HFF-Myc (cell line): Measurements from ENCODE around the gene TCP11L2.
A peak's percentile ranks its signal among the peaks of the same experiment; 100 is the strongest.

Experiments
- DNase-seq: peaks from one replicate; pipeline ENCODE4 v3.0.0-alpha.2; 2011; ENCODE audit warnings: low read depth; ENCODE audit errors: extremely low read depth
- H3K4me3 ChIP-seq: replicated peaks from 2 replicates; pipeline ENCODE4 v1.5.1; 2011; ENCODE audit warnings: low read depth, mild to moderate bottlenecking, control low read depth, low read length
- CTCF ChIP-seq: IDR thresholded peaks from 2 replicates; pipeline ENCODE4 v1.5.1; 2012; ENCODE audit warnings: mild to moderate bottlenecking, low read depth, low read length, control low read depth; ENCODE audit errors: missing control alignments

TCP11L2 gene

DNA sequence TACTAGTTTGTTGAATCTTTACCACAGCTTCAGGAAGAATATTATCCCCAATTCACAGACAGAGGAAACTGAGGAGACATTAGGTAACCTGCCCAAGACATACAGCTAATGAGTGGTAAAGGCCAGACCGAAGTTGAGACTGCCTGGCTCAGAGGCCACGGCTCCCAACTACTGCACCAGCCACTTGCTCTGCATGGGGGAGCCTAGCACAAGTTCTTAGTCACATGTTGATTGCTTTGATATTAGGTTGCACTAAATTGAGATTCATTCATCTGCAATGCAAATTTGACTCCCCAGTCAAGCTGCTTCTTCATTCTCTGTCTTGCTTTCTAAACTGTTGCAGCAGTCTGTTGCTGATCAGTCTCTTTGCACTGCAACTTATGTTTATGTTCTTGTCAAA lies 29.1 kb downstream of the TCP11L2 start:
- H3K4me3 ChIP-seq, result no peak overlapping the region
- no peak for TF ChIP-seq CTCF
- no peak for DNase-seq

DNA sequence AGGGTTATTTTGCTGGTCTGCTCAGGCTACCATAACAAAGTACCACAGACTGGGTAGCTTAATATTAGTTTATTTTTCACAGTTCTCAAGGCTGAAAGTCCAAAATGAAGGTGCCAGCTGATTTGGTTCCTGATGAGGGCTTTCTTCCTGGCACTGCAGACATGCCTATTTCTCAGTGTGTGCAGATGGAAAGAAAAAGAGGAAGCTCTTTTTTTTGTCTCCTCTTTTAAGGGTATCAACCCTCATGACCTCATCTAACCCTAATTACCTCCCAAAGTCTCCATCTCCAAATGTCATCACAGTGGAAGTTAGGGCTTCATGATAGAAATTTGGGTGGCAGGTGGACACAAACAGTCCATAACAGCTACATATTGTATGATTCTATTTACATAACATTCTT lies 30.0 kb downstream of the TCP11L2 start:
- H3K4me3 ChIP-seq, result no peak overlapping the region
- DNase-seq, result no peak
- no peak for TF ChIP-seq CTCF

DNA sequence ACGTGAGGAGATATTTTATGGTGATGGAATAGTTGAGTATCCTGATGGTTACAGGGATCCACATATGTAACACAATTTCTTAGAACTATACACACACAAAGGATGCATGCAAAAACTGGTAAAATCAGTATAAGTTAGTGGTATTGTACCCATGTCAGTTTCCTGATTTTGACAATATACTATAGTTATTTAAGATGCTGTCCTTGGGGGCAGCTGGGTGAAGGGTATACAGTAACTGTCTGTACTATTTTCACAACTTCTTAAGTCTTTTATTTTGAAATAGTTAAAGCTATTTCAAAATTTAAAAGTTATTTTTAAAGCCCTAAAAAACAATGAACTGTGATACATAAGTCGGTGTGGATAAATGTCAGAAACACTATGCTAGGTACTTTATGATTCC lies 30.5 kb downstream of the TCP11L2 start:
- TF ChIP-seq CTCF, result no peak
- no peak overlapping the region for H3K4me3 ChIP-seq
- no peak for DNase-seq

- TF ChIP-seq CTCF, result no peak
- H3K4me3 ChIP-seq, result no peak overlapping the region
- DNase-seq, result no peak
These were observed 31.2 kb downstream of the TCP11L2 start for GRCh38 chr12:106333756-106334155.

DNA sequence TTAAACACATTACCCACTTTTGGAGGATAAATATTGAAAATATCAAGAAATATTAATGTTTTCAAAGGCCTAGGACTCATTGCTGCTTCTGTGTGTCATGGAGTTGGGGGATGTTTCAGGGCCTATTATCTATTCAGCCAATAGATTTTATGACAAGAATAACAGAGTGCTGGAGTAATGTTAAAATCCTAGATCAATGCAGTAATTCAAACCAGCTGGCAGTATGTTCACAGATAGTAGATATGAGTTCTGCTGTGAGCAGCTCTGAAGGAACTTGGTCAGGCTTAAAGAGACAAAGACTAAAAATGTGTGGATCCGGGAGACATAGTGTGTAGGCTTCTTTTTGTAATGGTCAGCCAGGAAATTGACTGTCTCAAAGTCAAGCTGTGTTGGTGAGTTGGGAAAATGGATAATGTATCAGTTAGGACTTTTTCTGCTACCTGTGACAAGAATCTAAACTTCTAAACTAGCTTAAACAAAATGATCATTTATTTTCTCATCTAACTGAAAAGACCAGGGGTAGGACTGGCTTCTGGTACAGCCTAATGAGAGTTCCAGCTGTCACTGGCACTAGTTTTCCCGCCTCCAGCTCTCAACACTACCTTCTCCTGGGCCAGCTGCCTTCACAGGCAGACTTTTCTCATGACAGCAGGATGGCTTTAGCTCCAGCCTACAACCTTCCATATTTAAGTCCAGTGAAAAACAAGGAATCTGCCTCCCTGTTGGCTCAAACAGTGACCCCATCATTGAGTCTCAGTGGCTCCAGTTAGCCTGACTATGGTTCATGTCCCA lies 38.7 kb downstream of the TCP11L2 start:
- no peak overlapping the region for H3K4me3 ChIP-seq
- no peak for DNase-seq
- TF ChIP-seq CTCF, result no peak

- TF ChIP-seq CTCF, result no peak
- peak; percentile 27 for DNase-seq
- H3K4me3 ChIP-seq, result no peak overlapping the region; the same call in 1 of the 2 replicates
These were observed 40.1 kb downstream of the TCP11L2 start for GRCh38 chr12:106342397-106343213.
